GM12872 (cell line): ENCODE results near the gene REEP3.

Experiments used
- TF ChIP-seq, protein P1 (sequence below): IDR thresholded peaks from 3 replicates; pipeline ENCODE4 v1.5.1; 2011; ENCODE audit warnings: low read depth, mild to moderate bottlenecking, low read length, moderate library complexity; ENCODE audit not compliant: insufficient read depth

Gene REEP3

DNA sequence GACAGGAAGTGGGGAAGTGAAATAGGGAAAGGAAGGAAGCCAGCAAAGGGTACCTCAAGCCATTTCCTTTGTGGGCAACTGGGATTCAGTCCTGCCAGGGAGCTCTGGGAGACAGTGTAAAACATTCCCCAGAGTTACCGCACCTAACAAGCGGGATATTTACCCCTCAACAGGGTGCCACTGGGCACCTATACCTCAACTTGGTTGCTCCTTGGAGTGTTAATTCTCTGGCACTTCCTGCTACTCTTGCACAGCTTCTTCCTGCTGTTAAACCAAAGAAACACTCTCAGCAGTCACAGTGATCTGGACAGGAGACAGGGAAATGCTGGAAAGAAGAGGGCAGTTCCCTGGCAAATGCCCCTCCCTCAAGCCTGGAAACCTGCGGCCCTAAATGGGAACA lies 151.3 kb downstream of the REEP3 start:
- TF ChIP-seq, protein P1, sequence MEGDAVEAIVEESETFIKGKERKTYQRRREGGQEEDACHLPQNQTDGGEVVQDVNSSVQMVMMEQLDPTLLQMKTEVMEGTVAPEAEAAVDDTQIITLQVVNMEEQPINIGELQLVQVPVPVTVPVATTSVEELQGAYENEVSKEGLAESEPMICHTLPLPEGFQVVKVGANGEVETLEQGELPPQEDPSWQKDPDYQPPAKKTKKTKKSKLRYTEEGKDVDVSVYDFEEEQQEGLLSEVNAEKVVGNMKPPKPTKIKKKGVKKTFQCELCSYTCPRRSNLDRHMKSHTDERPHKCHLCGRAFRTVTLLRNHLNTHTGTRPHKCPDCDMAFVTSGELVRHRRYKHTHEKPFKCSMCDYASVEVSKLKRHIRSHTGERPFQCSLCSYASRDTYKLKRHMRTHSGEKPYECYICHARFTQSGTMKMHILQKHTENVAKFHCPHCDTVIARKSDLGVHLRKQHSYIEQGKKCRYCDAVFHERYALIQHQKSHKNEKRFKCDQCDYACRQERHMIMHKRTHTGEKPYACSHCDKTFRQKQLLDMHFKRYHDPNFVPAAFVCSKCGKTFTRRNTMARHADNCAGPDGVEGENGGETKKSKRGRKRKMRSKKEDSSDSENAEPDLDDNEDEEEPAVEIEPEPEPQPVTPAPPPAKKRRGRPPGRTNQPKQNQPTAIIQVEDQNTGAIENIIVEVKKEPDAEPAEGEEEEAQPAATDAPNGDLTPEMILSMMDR = no peak

DNA sequence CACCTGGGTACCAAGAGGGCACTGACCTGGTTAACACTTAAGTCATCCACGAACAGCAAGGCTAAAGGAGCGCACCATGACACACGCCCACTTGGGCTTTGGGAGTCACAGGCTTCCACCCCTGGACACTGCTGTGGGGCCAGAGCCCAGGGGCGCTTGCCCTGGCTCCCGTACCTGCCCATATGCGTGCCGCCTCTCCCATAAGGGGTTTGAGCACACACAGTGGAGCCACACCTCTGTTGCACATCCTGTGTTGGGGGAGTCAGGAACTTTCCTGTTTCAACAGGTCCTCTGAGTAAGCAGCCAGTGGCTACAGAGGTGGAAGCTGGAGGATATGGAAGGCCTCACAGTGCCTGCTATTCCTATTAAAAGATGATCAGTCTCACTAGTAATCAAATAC lies 152.0 kb downstream of the REEP3 start:
- TF ChIP-seq, protein P1 = no peak

DNA sequence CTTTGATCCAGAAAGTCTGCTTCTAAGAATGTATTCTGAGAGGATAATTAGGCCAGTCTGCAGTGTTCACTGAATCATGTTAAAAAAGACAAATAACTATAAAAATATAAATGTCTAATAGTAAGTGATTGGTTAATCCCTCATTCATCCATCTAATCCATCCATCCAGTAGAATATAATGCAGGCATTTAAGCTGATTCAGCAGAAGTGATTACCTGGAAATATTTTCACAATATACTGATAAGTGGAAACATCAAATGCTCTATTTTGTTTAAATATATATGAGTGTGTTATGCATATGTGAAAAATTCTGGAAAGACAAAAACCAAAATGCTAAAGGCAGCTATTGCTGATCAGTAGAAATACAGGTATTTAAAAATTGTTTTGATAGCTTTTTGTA lies 152.6 kb downstream of the REEP3 start:
- TF ChIP-seq, protein P1 = no peak
